ENCODE measurements around the gene VWA2.

- no peak for TF ChIP-seq ZBTB20 (tag by site-specific recombination; IDR thresholded peaks at IDR 0.05)
- TF ChIP-seq CTCF (tag by site-specific recombination; IDR thresholded peaks at IDR 0.05), result no peak
- TF ChIP-seq ZBTB21 (tag by site-specific recombination; IDR thresholded peaks at IDR 0.05), result no peak
- no peak for TF ChIP-seq ZSCAN30 (tag by site-specific recombination; IDR thresholded peaks at IDR 0.05)
- no peak for TF ChIP-seq ZNF549 (tag by site-specific recombination; IDR thresholded peaks at IDR 0.05)
- no peak for TF ChIP-seq TCF7L2 (IDR thresholded peaks at IDR 0.05; ENCODE audit: borderline replicate concordance, low read depth, low read length)
- TF ChIP-seq ZNF362 (tag by site-specific recombination; IDR thresholded peaks at IDR 0.05), result no peak
- TF ChIP-seq, protein P1, sequence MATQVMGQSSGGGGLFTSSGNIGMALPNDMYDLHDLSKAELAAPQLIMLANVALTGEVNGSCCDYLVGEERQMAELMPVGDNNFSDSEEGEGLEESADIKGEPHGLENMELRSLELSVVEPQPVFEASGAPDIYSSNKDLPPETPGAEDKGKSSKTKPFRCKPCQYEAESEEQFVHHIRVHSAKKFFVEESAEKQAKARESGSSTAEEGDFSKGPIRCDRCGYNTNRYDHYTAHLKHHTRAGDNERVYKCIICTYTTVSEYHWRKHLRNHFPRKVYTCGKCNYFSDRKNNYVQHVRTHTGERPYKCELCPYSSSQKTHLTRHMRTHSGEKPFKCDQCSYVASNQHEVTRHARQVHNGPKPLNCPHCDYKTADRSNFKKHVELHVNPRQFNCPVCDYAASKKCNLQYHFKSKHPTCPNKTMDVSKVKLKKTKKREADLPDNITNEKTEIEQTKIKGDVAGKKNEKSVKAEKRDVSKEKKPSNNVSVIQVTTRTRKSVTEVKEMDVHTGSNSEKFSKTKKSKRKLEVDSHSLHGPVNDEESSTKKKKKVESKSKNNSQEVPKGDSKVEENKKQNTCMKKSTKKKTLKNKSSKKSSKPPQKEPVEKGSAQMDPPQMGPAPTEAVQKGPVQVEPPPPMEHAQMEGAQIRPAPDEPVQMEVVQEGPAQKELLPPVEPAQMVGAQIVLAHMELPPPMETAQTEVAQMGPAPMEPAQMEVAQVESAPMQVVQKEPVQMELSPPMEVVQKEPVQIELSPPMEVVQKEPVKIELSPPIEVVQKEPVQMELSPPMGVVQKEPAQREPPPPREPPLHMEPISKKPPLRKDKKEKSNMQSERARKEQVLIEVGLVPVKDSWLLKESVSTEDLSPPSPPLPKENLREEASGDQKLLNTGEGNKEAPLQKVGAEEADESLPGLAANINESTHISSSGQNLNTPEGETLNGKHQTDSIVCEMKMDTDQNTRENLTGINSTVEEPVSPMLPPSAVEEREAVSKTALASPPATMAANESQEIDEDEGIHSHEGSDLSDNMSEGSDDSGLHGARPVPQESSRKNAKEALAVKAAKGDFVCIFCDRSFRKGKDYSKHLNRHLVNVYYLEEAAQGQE (tag by site-specific recombination; IDR thresholded peaks at IDR 0.05), result no peak
- TF ChIP-seq RBAK (tag by site-specific recombination; IDR thresholded peaks at IDR 0.05), result no peak
- no peak for TF ChIP-seq ZNF585B (tag by site-specific recombination; IDR thresholded peaks at IDR 0.05)
- TF ChIP-seq ZNF10 (tag by site-specific recombination; IDR thresholded peaks at IDR 0.05), result no peak
- TF ChIP-seq YY1 (tag by site-specific recombination; IDR thresholded peaks at IDR 0.05), result no peak
- no peak for TF ChIP-seq REPIN1 (tag by site-specific recombination; IDR thresholded peaks at IDR 0.05; ENCODE audit: low read depth)
Measured at GRCh38 chr10:114293075-114293474, 54.0 kb downstream of the VWA2 start.
